H9 (cell line): ENCODE data around the gene LHFPL2. TPM values are rescaled to one million over a fixed set of nuclear protein-coding genes. Genes with fewer than 3 reads are reported as not detected.

Experiments
- DNase-seq: peaks from one replicate; pipeline ENCODE4 v3.0.0-alpha.2; 2017
- H2AFZ ChIP-seq: one replicate; pipeline ENCODE4 v1.6.1; 2013; ENCODE audit warnings: mild to moderate bottlenecking, low read length, control low read depth, moderate library complexity
- H2AK5ac ChIP-seq: 2 replicates; pipeline ENCODE4 v1.6.1; 2013; ENCODE audit warnings: low read length, control low read depth, mixed read lengths; ENCODE audit not compliant: insufficient read length
- H2BK120ac ChIP-seq: one replicate; pipeline ENCODE4 v1.6.1; 2013; ENCODE audit warnings: low read depth, mild to moderate bottlenecking, low read length, control low read depth, inconsistent platforms; ENCODE audit not compliant: poor library complexity, severe bottlenecking
- H2BK12ac ChIP-seq: 2 replicates; pipeline ENCODE4 v1.6.1; 2013; ENCODE audit warnings: low read length, control low read depth, mixed read lengths, low read depth; ENCODE audit not compliant: insufficient read length
- H2BK15ac ChIP-seq: 2 replicates; pipeline ENCODE4 v1.6.1; 2013; ENCODE audit warnings: low read depth, low read length, control low read depth
- H2BK20ac ChIP-seq: one replicate; pipeline ENCODE4 v1.6.1; 2013; ENCODE audit warnings: low read depth, mild to moderate bottlenecking, low read length, control low read depth, inconsistent platforms; ENCODE audit not compliant: poor library complexity, severe bottlenecking
- H2BK5ac ChIP-seq: 2 replicates; pipeline ENCODE4 v1.6.1; 2013; ENCODE audit warnings: low read length, control low read depth, mixed read lengths; ENCODE audit not compliant: insufficient read length
- H3K14ac ChIP-seq: 2 replicates; pipeline ENCODE4 v1.6.1; 2013; ENCODE audit warnings: low read length, control low read depth; ENCODE audit not compliant: insufficient read depth
- H3K18ac ChIP-seq: 2 replicates; pipeline ENCODE4 v1.6.1; 2013; ENCODE audit warnings: low read depth, mild to moderate bottlenecking, mixed read lengths, low read length, control low read depth; ENCODE audit not compliant: insufficient read length
- H3K23ac ChIP-seq: 2 replicates; pipeline ENCODE4 v1.6.1; 2013; ENCODE audit warnings: low read length, control low read depth, mixed read lengths, low read depth; ENCODE audit not compliant: insufficient read length
- H3K23me2 ChIP-seq: 2 replicates; pipeline ENCODE4 v1.6.1; 2013; ENCODE audit warnings: low read depth, mild to moderate bottlenecking, mixed read lengths, low read length, control low read depth; ENCODE audit not compliant: insufficient read length, poor library complexity, severe bottlenecking
- H3K27ac ChIP-seq: 2 replicates; pipeline ENCODE4 v1.5.1; 2013; ENCODE audit warnings: low read length, control low read depth, mixed read lengths, low read depth; ENCODE audit not compliant: insufficient read length
- H3K27me3 ChIP-seq: 2 replicates; pipeline ENCODE4 v1.6.1; 2013; ENCODE audit warnings: low read length, control low read depth, inconsistent platforms; ENCODE audit not compliant: insufficient read depth
- H3K4ac ChIP-seq: 2 replicates; pipeline ENCODE4 v1.6.1; 2013; ENCODE audit warnings: low read depth, mild to moderate bottlenecking, control low read depth, inconsistent platforms, low read length, moderate library complexity
- H3K4me1 ChIP-seq: 2 replicates; pipeline ENCODE4 v1.6.1; 2013; ENCODE audit warnings: low read length, control low read depth, inconsistent platforms; ENCODE audit not compliant: insufficient read depth
- H3K4me2 ChIP-seq: 2 replicates; pipeline ENCODE4 v1.6.1; 2013; ENCODE audit warnings: low read length, control low read depth, mixed read lengths; ENCODE audit not compliant: insufficient read length, insufficient read depth
- H3K56ac ChIP-seq: 2 replicates; pipeline ENCODE4 v1.6.1; 2013; ENCODE audit warnings: low read depth, mild to moderate bottlenecking, mixed read lengths, low read length, control low read depth; ENCODE audit not compliant: insufficient read length
- H3K79me1 ChIP-seq: 2 replicates; pipeline ENCODE4 v1.6.1; 2013; ENCODE audit warnings: low read depth, mild to moderate bottlenecking, moderate library complexity, low read length, control low read depth, inconsistent platforms; ENCODE audit not compliant: insufficient read depth, poor library complexity, severe bottlenecking
- H3K79me2 ChIP-seq: 2 replicates; pipeline ENCODE4 v1.6.1; 2013; ENCODE audit warnings: low read length, control low read depth, inconsistent platforms; ENCODE audit not compliant: insufficient read depth
- H3K9ac ChIP-seq: 2 replicates; pipeline ENCODE4 v1.6.1; 2013; ENCODE audit warnings: low read length, control low read depth, mixed read lengths; ENCODE audit not compliant: insufficient read length; ENCODE audit errors: extremely low read depth
- H3K9me3 ChIP-seq: one replicate; pipeline ENCODE4 v1.6.1; 2013; ENCODE audit warnings: low read depth, low read length, inconsistent platforms; ENCODE audit not compliant: control insufficient read depth
- H3T11ph ChIP-seq: one replicate; pipeline ENCODE4 v1.6.1; 2013; ENCODE audit warnings: mild to moderate bottlenecking, low read length, control low read depth, inconsistent platforms
- H4K20me1 ChIP-seq: one replicate; pipeline ENCODE4 v1.6.1; 2013; ENCODE audit not compliant: control insufficient read depth, insufficient read length, insufficient read depth
- H4K5ac ChIP-seq: 2 replicates; pipeline ENCODE4 v1.6.1; 2013; ENCODE audit warnings: low read depth, mild to moderate bottlenecking, mixed read lengths, low read length, control low read depth; ENCODE audit not compliant: insufficient read length
- H4K8ac ChIP-seq: replicated peaks from 2 replicates; pipeline ENCODE4 v1.6.1; 2013; ENCODE audit warnings: low read length, control low read depth, mixed read lengths, low read depth; ENCODE audit not compliant: insufficient read length
- H4K91ac ChIP-seq: 2 replicates; pipeline ENCODE4 v1.6.1; 2013; ENCODE audit warnings: low read depth, mild to moderate bottlenecking, moderate library complexity, mixed read lengths, low read length, control low read depth; ENCODE audit not compliant: insufficient read length
- H3K27ac Mint-ChIP-seq, 3 experiments: 2 replicates in 2 of 3; 3 replicates in 1 of 3; pipeline ENCODE4 v1.8.0; 2020 to 2021; ENCODE audit warnings: mixed read lengths in 3 of 3, mild to moderate bottlenecking in 1 of 3, moderate library complexity in 1 of 3
- H3K27me3 Mint-ChIP-seq: 2 replicates; pipeline ENCODE4 v1.8.0; 2021; ENCODE audit warnings: low read depth, mild to moderate bottlenecking, moderate library complexity, mixed read lengths
- H3K36me3 Mint-ChIP-seq, 3 experiments: 2 replicates in 2 of 3; 3 replicates in 1 of 3; pipeline ENCODE4 v1.8.0; 2020 to 2021; ENCODE audit warnings: low read depth in 3 of 3, mixed read lengths in 3 of 3; ENCODE audit not compliant: insufficient read depth in 1 of 3
- H3K4me1 Mint-ChIP-seq, 2 experiments: 2 replicates each; pipeline ENCODE4 v1.8.0; 2020; ENCODE audit warnings: mixed read lengths in 2 of 2
- H3K4me3 Mint-ChIP-seq, 2 experiments: 2 replicates in 1 of 2; 3 replicates in 1 of 2; pipeline ENCODE4 v1.8.0; 2020 to 2021; ENCODE audit warnings: mild to moderate bottlenecking in 2 of 2, mixed read lengths in 2 of 2, moderate library complexity in 1 of 2
- H3K9me3 Mint-ChIP-seq, 2 experiments: 2 replicates in 1 of 2; 3 replicates in 1 of 2; pipeline ENCODE4 v1.8.0; 2020; ENCODE audit warnings: mild to moderate bottlenecking in 2 of 2, mixed read lengths in 2 of 2, moderate library complexity in 1 of 2
- WGBS: extraction: QIAGEN DNeasy Blood & Tissue Kit; methylation state at CpG from one replicate; pipeline ENCODE4 v1.1.7; 2013; ENCODE audit warnings: missing lambda C conversion rate, low lambda C conversion rate, mixed read lengths; ENCODE audit not compliant: insufficient read length; ENCODE audit errors: extremely low coverage; 5-methylcytosine and 5-hydroxymethylcytosine counted together
- total RNA-seq: library from RNA; stranded (reverse); gene quantifications from 2 replicates; pipeline ENCODE4 v1.2.1, GENCODE V29; 2021
- TF ChIP-seq, protein P1 (sequence below): fragments of 200-600 bp; sonication (generic); conservative IDR thresholded peaks from 3 replicates; pipeline ENCODE4 v1.8.0; 2021; ENCODE audit warnings: antibody characterized with exemption, mild to moderate bottlenecking

Gene LHFPL2
- total RNA-seq, 1 experiment from 2014 or later: 26.3 TPM

DNA sequence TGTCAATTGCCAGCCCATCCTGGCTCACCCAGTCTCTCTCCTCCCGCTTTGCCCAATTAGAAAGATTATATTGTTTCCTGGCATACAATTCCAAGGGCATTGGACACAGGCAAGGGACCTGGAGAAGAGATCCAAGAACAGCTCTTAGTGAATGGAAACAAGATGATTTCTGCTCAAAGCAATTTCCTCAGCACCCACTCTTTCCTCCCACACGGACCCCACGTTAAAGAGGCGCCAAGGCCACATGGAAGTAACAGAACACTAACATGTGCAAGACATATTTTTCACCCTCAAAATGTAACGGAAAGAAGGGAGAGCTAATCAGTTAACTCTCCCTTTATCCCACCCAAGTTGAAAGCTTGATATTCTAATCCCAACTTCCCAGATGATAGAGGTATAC is 111.2 kb downstream of the LHFPL2 start:
- no peak overlapping the region for H3K56ac ChIP-seq
- H3K79me2 ChIP-seq: no peaks in the 10 kb centered on the region; the same call in 1 of the 2 replicates
- no peak overlapping the region for H4K8ac ChIP-seq
- H3K23ac ChIP-seq: no peak overlapping the region
- Mint-ChIP-seq H3K27me3 (no peaks in the 10 kb centered on the region), H3K4me3 (no peak overlapping the region), H3K36me3 (peaks cover 0 to 4% (median 0%) of the 10 kb centered on the region in 3 experiments; a peak in 2 of 7 replicates), H3K9me3 (no peaks in the 10 kb centered on the region), H3K27ac (peak overlapping the region in 1 of 3 experiments; percentile 86; a peak in 1 of 7 replicates), H3K4me1 (peaks cover 38 to 51% of the 10 kb centered on the region in 2 experiments)
- no peaks in the 10 kb centered on the region for H3K79me1 ChIP-seq
- no peak overlapping the region for H4K5ac ChIP-seq
- H3K9me3 ChIP-seq: no peaks in the 10 kb centered on the region
- no peak overlapping the region for H2BK12ac ChIP-seq
- no peak for DNase-seq
- H3K27ac ChIP-seq: no peak overlapping the region
- no peak overlapping the region for H2BK15ac ChIP-seq
- no peak overlapping the region for H2BK5ac ChIP-seq
- H3K4me2 ChIP-seq: no peak overlapping the region
- H3T11ph ChIP-seq: no peak overlapping the region
- no peak overlapping the region for H4K91ac ChIP-seq
- no peak overlapping the region for H3K4ac ChIP-seq
- no peak overlapping the region for H2BK120ac ChIP-seq
- H3K18ac ChIP-seq: no peak overlapping the region
- no peaks in the 10 kb centered on the region for H4K20me1 ChIP-seq
- no peaks in the 10 kb centered on the region for H3K27me3 ChIP-seq
- TF ChIP-seq, protein P1, sequence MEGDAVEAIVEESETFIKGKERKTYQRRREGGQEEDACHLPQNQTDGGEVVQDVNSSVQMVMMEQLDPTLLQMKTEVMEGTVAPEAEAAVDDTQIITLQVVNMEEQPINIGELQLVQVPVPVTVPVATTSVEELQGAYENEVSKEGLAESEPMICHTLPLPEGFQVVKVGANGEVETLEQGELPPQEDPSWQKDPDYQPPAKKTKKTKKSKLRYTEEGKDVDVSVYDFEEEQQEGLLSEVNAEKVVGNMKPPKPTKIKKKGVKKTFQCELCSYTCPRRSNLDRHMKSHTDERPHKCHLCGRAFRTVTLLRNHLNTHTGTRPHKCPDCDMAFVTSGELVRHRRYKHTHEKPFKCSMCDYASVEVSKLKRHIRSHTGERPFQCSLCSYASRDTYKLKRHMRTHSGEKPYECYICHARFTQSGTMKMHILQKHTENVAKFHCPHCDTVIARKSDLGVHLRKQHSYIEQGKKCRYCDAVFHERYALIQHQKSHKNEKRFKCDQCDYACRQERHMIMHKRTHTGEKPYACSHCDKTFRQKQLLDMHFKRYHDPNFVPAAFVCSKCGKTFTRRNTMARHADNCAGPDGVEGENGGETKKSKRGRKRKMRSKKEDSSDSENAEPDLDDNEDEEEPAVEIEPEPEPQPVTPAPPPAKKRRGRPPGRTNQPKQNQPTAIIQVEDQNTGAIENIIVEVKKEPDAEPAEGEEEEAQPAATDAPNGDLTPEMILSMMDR: no peak
- WGBS: no CpG with 5 or more reads among the region's 5 CpGs
- no peak overlapping the region for H3K9ac ChIP-seq
- no peaks in the 10 kb centered on the region for H3K23me2 ChIP-seq
- no peak overlapping the region for H3K14ac ChIP-seq
- no peak overlapping the region for H2AFZ ChIP-seq
- H2BK20ac ChIP-seq: no peak overlapping the region
- no peak overlapping the region for H2AK5ac ChIP-seq
- peaks cover 7% of the 10 kb centered on the region for H3K4me1 ChIP-seq
